GM10248 (cell line): ENCODE data around the gene GNG7.

Experiments used
- CTCF ChIA-PET: fragments of 300-600 bp; sonication (Branson Sonifier 250); formaldehyde crosslinking; extraction: SDS; loops from one replicate; lab custom pipeline; 2021; ENCODE audit warnings: antibody characterized with exemption; lab: Yijun Ruan, JAX
- POLR2A ChIA-PET: fragments of 350-650 bp; sonication (Branson Sonifier 250); formaldehyde crosslinking; extraction: SDS; loops from one replicate; lab custom pipeline; 2020; ENCODE audit warnings: antibody characterized with exemption; lab: Yijun Ruan, JAX
- DNase-seq: peaks from one replicate; pipeline ENCODE4 v3.0.0; 2012; ENCODE audit errors: extremely low spot score
- CTCF ChIP-seq: IDR thresholded peaks from 2 replicates; pipeline ENCODE4 v1.5.1; 2012; ENCODE audit warnings: mild to moderate bottlenecking, low read depth; ENCODE audit errors: extremely low read depth, missing control alignments, control extremely low read depth

The GNG7 gene

DNA sequence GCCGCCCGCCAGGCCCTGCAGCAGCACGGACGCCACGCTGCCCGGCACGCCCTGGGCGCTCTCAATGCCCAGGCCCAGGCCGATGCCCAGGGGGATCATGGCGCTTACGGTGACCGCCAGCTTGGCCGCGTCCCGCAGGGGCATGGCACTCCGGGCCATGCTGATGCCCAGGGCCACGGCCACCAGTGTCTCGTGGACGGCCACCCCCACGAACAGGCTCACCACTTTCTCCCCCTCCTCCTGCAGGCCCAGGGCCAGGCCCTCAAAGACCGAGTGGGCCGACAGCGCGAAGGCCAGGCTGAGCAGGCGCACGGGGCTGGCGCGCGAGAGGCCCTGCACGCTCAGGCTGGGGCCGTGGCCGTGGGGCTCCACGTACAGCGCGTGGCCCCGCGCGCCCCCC is 30.4 kb upstream of the GNG7 start:
- ChIA-PET POLR2A (no interaction called here), CTCF (interaction anchor here (1.6 kb wide), 1 partner anchor 85 kb away, joined by 6 read pairs; no protein-coding TSS in a partner anchor)
- no peak for TF ChIP-seq CTCF
- DNase-seq = no peak

GRCh38 chr19:2732157-2732725 is 29.7 kb upstream of the GNG7 start:
- ChIA-PET POLR2A (no interaction called here), CTCF (interaction anchor here (1.6 kb wide), 1 partner anchor 84 kb away, joined by 6 read pairs; no protein-coding TSS in a partner anchor)
- no peak for DNase-seq
- no peak for TF ChIP-seq CTCF

GRCh38 chr19:2731181-2731995 is 28.9 kb upstream of the GNG7 start:
- CTCF ChIA-PET = no interaction called here

GRCh38 chr19:2729943-2730818 is 27.7 kb upstream of the GNG7 start:
- no peak for TF ChIP-seq CTCF
- ChIA-PET CTCF (interaction anchor here (1.4 kb wide), 1 partner anchor 82 kb away, joined by 3 read pairs; no protein-coding TSS in a partner anchor), POLR2A (interaction anchor here (1.0 kb wide), 1 partner anchor 254 kb away, joined by 3 read pairs; the partner anchor contains the start of gene GADD45B)
- no peak for DNase-seq

More at GRCh38 chr19:2731181-2731995, 28.9 kb upstream of the GNG7 start:
- no peak for DNase-seq
- POLR2A ChIA-PET = no interaction called here
- no peak for TF ChIP-seq CTCF

DNA sequence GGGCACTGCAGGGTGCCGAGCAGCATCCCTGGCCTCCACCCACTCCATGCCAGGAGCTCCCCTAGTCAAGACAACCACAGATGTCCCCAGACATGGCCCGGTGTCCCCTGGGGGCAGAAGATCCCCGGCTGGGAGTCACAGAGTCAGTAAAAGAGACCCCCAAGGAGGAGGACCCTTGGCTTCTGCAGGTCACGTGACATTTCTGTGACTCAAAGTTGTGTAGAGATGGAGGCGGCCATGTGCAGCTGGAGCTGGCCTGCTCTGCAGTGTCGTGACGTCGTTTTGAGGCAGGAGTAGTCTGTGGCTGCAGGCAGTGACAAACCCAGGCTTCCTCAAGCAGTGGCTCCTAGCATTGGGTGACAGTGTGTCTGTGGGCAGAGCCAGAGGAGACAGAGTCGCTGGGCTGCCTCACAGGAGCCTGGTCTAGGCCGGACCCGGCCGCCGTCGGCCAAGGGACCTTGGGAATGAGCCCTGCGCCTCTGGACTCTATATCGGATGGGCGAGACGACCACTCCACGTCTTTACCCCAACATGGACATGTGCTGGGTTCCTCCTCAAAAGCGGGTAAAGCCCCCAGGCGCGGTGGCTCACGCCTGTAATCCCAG is 26.4 kb upstream of the GNG7 start:
- TF ChIP-seq CTCF = no peak
- DNase-seq = no peak
- POLR2A ChIA-PET = interaction anchor here (1.0 kb wide), 1 partner anchor 253 kb away, joined by 3 read pairs; the partner anchor contains the start of gene GADD45B
- CTCF ChIA-PET = interaction anchor here (1.4 to 2.1 kb wide), 2 partner anchors 20 to 81 kb away, joined by 3 to 9 read pairs; no protein-coding TSS in a partner anchor
